Measurements from ENCODE around the gene KRTAP2-4.
"Not testable (repeated sequence)": the region's sequence is repeated elsewhere in the genome, so short reads cannot be mapped to it uniquely, and the experiment has no call there.

The KRTAP2-4 gene

GRCh38 chr17:41101586-41102259 lies 36.0 kb upstream of the KRTAP2-4 start, which contains the start of gene KRTAP4-16:
Gene KRTAP4-16, minus strand, starts transcription at chr17:41102209. Its CDS starts 0 bp downstream, at chr17:41102209.
- DNase-seq (ENCODE audit: low spot score), result no peak
- TF ChIP-seq CTCF (IDR thresholded peaks at IDR 0.05; ENCODE audit: extremely low read depth, insufficient read depth, missing control alignments), result no peak
- in situ Hi-C loops (cut with MboI; ENCODE audit: low pct_unique_long_range_greater_than_20kb, low sequenced_read_pairs, unreplicated experiment), result no loop called here

DNA sequence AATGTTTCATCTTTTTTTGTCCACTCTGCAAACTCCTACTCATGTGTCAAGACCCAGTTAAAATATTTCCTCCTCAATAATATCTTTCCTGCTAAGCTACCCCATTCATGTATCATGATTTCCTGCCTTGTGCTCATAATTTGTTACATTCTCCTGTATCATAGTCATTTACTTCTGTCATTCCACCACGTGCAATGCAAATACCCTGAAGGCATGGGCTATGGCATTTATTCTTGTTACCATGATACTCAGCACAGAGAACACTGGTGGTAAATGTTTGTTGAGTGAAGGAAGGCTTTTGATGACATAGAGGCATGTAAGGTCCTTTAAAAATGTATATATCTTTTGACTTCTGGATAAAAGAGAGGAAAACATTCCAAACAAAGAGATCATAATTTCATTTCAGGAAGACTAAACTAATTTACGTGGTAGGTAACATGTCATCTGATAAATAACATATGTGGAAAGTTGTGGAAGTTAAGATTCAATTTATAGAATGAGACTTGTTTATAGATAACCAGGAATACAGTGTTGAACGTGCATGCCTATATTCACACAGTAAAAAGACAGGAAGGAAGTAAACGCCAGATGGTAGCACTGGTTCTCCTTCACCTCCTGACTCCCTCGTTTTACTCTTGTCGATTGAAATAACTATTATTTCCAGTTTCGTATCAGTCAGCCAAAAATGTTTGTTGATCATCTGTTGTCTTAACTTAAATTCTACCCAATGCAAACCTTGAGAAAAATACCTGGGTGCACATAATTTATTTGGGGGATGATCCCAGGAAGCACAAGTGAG lies 34.2 kb upstream of the KRTAP2-4 start:
- in situ Hi-C loops (cut with MboI; ENCODE audit: low pct_unique_long_range_greater_than_20kb, low sequenced_read_pairs, unreplicated experiment); DNase-seq (ENCODE audit: low spot score): not testable (repeated sequence)

- TF ChIP-seq CTCF (IDR thresholded peaks at IDR 0.05; ENCODE audit: extremely low read depth, insufficient read depth, missing control alignments), result no peak
- DNase-seq (ENCODE audit: low spot score), result no peak
Observed at GRCh38 chr17:41098481-41098880, 32.8 kb upstream of the KRTAP2-4 start.

GRCh38 chr17:41098042-41098441 lies 32.4 kb upstream of the KRTAP2-4 start, which contains the start of gene KRTAP4-8:
Gene KRTAP4-8, minus strand, starts transcription at chr17:41098142. Its CDS starts 58 bp downstream, at chr17:41098084.
- in situ Hi-C loops (cut with MboI; ENCODE audit: low pct_unique_long_range_greater_than_20kb, low sequenced_read_pairs, unreplicated experiment), result no loop called here
- no peak for DNase-seq (ENCODE audit: low spot score)
- TF ChIP-seq CTCF (IDR thresholded peaks at IDR 0.05; ENCODE audit: extremely low read depth, insufficient read depth, missing control alignments), result no peak

More at GRCh38 chr17:41098481-41098880, 32.8 kb upstream of the KRTAP2-4 start:
- in situ Hi-C loops (cut with MboI; ENCODE audit: low pct_unique_long_range_greater_than_20kb, low sequenced_read_pairs, unreplicated experiment), result no loop called here

DNA sequence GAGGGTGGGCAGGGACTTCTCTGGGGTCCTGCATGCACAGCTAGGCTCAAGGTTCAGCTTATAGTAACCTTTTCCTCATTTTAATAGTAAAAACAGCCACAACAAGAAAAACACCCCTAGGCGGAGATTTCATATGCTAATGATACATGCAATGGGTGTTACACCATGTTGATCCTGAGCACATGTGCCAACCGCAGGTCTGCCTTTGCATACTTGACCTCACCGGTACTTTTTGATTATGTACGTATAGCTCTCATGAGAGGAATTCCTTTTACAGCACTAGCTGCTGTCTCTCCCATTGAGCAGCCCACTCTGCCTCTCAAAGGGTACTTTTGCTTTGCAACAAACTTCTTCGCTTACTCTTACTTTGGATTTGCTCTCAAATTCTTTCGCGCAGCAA lies 30.4 kb upstream of the KRTAP2-4 start:
- no peak for TF ChIP-seq CTCF (IDR thresholded peaks at IDR 0.05; ENCODE audit: extremely low read depth, insufficient read depth, missing control alignments)
- in situ Hi-C loops (cut with MboI; ENCODE audit: low pct_unique_long_range_greater_than_20kb, low sequenced_read_pairs, unreplicated experiment), result no loop called here
- DNase-seq (ENCODE audit: low spot score), result no peak

GRCh38 chr17:41088760-41089352 lies 23.2 kb upstream of the KRTAP2-4 start:
- DNase-seq (ENCODE audit: low spot score); in situ Hi-C loops (cut with MboI; ENCODE audit: low pct_unique_long_range_greater_than_20kb, low sequenced_read_pairs, unreplicated experiment): not testable (repeated sequence)

DNA sequence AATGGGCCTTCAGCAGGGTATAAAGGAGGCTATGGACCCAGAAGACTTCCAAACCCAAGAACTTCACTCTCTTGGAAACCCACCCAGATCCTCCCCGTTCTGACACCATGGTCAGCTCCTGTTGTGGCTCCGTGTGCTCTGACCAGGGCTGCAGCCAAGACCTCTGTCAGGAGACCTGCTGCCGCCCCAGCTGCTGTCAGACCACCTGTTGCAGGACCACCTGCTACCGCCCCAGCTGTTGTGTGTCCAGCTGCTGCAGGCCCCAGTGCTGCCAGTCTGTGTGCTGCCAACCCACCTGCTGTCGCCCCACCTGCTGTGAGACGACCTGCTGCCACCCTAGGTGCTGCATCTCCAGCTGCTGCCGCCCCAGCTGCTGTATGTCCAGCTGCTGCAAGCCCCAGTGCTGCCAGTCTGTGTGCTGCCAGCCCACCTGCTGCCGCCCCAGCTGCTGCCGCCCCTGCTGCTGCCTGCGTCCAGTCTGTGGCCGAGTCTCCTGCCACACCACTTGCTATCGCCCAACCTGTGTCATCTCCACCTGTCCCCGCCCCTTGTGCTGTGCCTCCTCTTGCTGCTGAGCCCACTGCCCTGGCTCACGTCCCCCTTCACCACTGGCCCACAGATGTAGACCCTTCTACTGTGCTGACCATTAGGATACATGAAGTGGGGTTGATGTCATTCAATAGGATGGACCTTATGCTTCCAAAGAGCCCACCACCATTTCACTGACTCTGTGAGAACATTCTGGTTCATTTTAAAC lies 18.6 kb upstream of the KRTAP2-4 start, which contains the start of gene KRTAP4-7:
KRTAP4-7 (plus strand) TSS at position 51 of the 757 bp plus-strand sequence; CDS start at position 108, 57 bp downstream.
- DNase-seq (ENCODE audit: low spot score); in situ Hi-C loops (cut with MboI; ENCODE audit: low pct_unique_long_range_greater_than_20kb, low sequenced_read_pairs, unreplicated experiment): not testable (repeated sequence)

DNA sequence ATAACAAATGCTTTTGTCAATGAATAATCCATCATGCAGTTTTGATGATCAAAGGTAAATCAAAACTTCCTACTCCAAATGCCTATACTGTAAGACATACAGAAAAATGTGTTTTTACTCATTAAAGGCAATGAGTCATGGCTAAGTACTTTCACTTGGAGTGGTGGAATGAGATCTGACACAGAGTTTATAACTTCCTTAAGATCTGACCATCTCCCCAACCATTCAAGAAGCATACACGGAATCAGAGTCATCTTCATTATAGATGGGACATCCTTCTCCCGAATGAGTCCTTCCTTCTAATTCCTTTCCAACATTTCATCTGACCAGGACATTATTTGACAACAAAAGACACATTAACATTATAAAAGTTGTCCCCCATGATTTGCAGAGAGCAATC lies 17.7 kb upstream of the KRTAP2-4 start:
- in situ Hi-C loops (cut with MboI; ENCODE audit: low pct_unique_long_range_greater_than_20kb, low sequenced_read_pairs, unreplicated experiment); DNase-seq (ENCODE audit: low spot score): not testable (repeated sequence)

Measured in GM13977 (cell line).